WERI-Rb-1 (cell line): ENCODE data around the gene TBC1D10A.

ENCODE experiments used
- DNase-seq: peaks from one replicate; pipeline ENCODE4 v3.0.0-alpha.2; 2020
- H3K27ac ChIP-seq: fragments of 250-450 bp; sonication (Bioruptor Pico); 2 replicates; pipeline ENCODE4 v1.5.1; 2020; ENCODE audit warnings: mild to moderate bottlenecking, moderate library complexity
- H3K27me3 ChIP-seq: fragments of 250-450 bp; sonication (Bioruptor Pico); 2 replicates; pipeline ENCODE4 v1.5.1; 2021; ENCODE audit warnings: mild to moderate bottlenecking, low read depth, moderate library complexity; ENCODE audit not compliant: insufficient read depth, severe bottlenecking
- H3K36me3 ChIP-seq: fragments of 250-450 bp; sonication (Bioruptor Pico); 2 replicates; pipeline ENCODE4 v1.5.1; 2020; ENCODE audit warnings: mild to moderate bottlenecking, moderate library complexity
- H3K4me3 ChIP-seq: 2 replicates; pipeline ENCODE4 v1.5.1; 2011; ENCODE audit warnings: low read depth, mild to moderate bottlenecking, control low read depth, low read length
- H3K9me3 ChIP-seq: fragments of 250-450 bp; sonication (Bioruptor Pico); 2 replicates; pipeline ENCODE4 v1.5.1; 2021; ENCODE audit warnings: mild to moderate bottlenecking, moderate library complexity; ENCODE audit not compliant: severe bottlenecking
- CTCF ChIP-seq: IDR thresholded peaks from 2 replicates; pipeline ENCODE4 v1.5.1; 2011; ENCODE audit warnings: low read depth, mild to moderate bottlenecking, control low read depth, inconsistent platforms, low read length

TBC1D10A gene

GRCh38 chr22:30279046-30279788 is 47.5 kb downstream of the TBC1D10A start:
- H3K36me3 ChIP-seq, result no peaks in the 10 kb centered on the region
- no peak for TF ChIP-seq CTCF
- no peak overlapping the region for H3K4me3 ChIP-seq
- H3K27ac ChIP-seq, result no peak overlapping the region
- DNase-seq, result no peak
- H3K9me3 ChIP-seq, result no peaks in the 10 kb centered on the region
- H3K27me3 ChIP-seq, result no peaks in the 10 kb centered on the region

GRCh38 chr22:30277547-30278344 is 49.0 kb downstream of the TBC1D10A start:
- no peak overlapping the region for H3K27ac ChIP-seq
- TF ChIP-seq CTCF, result no peak
- no peak for DNase-seq
- no peaks in the 10 kb centered on the region for H3K36me3 ChIP-seq
- no peaks in the 10 kb centered on the region for H3K9me3 ChIP-seq
- no peaks in the 10 kb centered on the region for H3K27me3 ChIP-seq
- no peak overlapping the region for H3K4me3 ChIP-seq

- no peaks in the 10 kb centered on the region for H3K9me3 ChIP-seq
- no peaks in the 10 kb centered on the region for H3K36me3 ChIP-seq
- no peak for DNase-seq
- H3K4me3 ChIP-seq, result no peak overlapping the region
- no peak for TF ChIP-seq CTCF
- H3K27ac ChIP-seq, result no peak overlapping the region
- no peaks in the 10 kb centered on the region for H3K27me3 ChIP-seq
Observed at GRCh38 chr22:30276039-30276438, 50.7 kb downstream of the TBC1D10A start.

- H3K27me3 ChIP-seq, result no peaks in the 10 kb centered on the region
- H3K4me3 ChIP-seq, result no peak overlapping the region
- TF ChIP-seq CTCF, result no peak
- H3K9me3 ChIP-seq, result no peaks in the 10 kb centered on the region
- no peak overlapping the region for H3K27ac ChIP-seq
- no peaks in the 10 kb centered on the region for H3K36me3 ChIP-seq
- no peak for DNase-seq
Observed at GRCh38 chr22:30275625-30276024, 51.1 kb downstream of the TBC1D10A start.

- Histone ChIP-seq H3K4me3 (no peak overlapping the region), H3K27me3 (no peaks in the 10 kb centered on the region), H3K36me3 (no peaks in the 10 kb centered on the region), H3K9me3 (no peaks in the 10 kb centered on the region), H3K27ac (no peak overlapping the region)
- no peak for DNase-seq
- TF ChIP-seq CTCF, result no peak
Observed at GRCh38 chr22:30274437-30274812, 52.3 kb downstream of the TBC1D10A start.
